ENCODE data around the gene COL16A1.

Gene COL16A1

DNA sequence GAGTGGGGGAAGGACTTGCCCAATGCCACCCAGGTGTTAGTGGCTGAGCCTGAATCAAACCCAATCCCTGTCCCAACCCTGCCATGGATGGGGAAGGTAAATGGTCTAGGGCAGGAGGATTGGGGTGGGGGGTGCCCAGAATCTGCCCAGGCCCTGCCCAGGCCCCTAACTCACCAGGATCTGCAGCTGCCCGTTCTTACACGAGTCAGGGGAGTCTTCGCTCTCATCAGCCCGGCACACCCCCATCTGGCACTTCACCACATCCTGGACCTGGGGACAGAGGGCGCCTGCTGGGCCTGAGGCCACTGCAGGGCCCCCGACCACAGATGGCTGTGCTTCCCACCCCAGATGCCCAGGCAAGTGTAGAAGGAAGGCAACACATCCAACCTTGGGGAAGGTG lies 28.5 kb upstream of the COL16A1 start:
- TF ChIP-seq, protein P1, sequence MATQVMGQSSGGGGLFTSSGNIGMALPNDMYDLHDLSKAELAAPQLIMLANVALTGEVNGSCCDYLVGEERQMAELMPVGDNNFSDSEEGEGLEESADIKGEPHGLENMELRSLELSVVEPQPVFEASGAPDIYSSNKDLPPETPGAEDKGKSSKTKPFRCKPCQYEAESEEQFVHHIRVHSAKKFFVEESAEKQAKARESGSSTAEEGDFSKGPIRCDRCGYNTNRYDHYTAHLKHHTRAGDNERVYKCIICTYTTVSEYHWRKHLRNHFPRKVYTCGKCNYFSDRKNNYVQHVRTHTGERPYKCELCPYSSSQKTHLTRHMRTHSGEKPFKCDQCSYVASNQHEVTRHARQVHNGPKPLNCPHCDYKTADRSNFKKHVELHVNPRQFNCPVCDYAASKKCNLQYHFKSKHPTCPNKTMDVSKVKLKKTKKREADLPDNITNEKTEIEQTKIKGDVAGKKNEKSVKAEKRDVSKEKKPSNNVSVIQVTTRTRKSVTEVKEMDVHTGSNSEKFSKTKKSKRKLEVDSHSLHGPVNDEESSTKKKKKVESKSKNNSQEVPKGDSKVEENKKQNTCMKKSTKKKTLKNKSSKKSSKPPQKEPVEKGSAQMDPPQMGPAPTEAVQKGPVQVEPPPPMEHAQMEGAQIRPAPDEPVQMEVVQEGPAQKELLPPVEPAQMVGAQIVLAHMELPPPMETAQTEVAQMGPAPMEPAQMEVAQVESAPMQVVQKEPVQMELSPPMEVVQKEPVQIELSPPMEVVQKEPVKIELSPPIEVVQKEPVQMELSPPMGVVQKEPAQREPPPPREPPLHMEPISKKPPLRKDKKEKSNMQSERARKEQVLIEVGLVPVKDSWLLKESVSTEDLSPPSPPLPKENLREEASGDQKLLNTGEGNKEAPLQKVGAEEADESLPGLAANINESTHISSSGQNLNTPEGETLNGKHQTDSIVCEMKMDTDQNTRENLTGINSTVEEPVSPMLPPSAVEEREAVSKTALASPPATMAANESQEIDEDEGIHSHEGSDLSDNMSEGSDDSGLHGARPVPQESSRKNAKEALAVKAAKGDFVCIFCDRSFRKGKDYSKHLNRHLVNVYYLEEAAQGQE (IDR thresholded peaks at IDR 0.05; ENCODE audit: insufficient read depth in 1 of 2, low read depth in 2 of 2, low read length in 2 of 2) = no peak
- no peak for TF ChIP-seq SIN3A (IDR thresholded peaks at IDR 0.05; ENCODE audit: borderline replicate concordance, insufficient read depth, low read length)
- no peak for TF ChIP-seq TAF1 (IDR thresholded peaks at IDR 0.05; ENCODE audit: borderline replicate concordance, insufficient read depth, low read length)
- no peak for TF ChIP-seq FOXP2 (optimal IDR thresholded peaks at IDR 0.05; ENCODE audit: borderline replicate concordance, extremely low read depth, extremely low read length, insufficient read depth)
- no peak for TF ChIP-seq POLR2AphosphoS5 (IDR thresholded peaks at IDR 0.05; ENCODE audit: low read depth, low read length)

DNA sequence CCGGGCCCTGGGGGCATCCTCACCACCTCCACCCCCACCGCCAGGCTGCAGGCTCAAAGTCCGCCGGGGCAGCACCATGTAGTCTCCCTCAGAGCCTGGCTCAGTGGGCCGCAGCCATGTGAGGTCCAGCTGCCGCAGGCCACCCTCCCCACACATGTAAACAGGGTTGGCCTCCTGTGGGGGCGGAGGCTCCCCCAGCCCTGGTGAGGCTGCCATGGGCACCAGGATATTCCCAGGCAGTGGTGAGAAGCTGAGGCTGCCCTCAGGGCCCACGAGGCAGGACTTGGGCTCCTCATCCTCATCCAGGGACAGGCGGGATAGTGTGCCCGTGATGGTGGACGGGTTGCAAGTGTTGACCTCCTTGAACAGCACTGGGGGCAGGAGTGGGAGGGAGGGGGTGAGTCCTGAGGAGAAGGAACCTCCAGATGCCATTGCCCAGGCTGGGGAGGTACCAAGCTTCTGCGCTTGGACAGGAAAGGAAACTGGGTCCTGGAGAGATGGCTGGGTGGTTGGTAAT lies 27.3 kb upstream of the COL16A1 start:
- TF ChIP-seq POLR2AphosphoS5 (IDR thresholded peaks at IDR 0.05; ENCODE audit: low read depth, low read length) (no peak), FOXP2 (optimal IDR thresholded peaks at IDR 0.05; ENCODE audit: borderline replicate concordance, extremely low read depth, extremely low read length, insufficient read depth) (no peak), TAF1 (IDR thresholded peaks at IDR 0.05; ENCODE audit: borderline replicate concordance, insufficient read depth, low read length) (no peak), SIN3A (IDR thresholded peaks at IDR 0.05; ENCODE audit: borderline replicate concordance, insufficient read depth, low read length) (no peak)
- TF ChIP-seq, protein P1 (IDR thresholded peaks at IDR 0.05; ENCODE audit: insufficient read depth in 1 of 2, low read depth in 2 of 2, low read length in 2 of 2) = no peak

DNA sequence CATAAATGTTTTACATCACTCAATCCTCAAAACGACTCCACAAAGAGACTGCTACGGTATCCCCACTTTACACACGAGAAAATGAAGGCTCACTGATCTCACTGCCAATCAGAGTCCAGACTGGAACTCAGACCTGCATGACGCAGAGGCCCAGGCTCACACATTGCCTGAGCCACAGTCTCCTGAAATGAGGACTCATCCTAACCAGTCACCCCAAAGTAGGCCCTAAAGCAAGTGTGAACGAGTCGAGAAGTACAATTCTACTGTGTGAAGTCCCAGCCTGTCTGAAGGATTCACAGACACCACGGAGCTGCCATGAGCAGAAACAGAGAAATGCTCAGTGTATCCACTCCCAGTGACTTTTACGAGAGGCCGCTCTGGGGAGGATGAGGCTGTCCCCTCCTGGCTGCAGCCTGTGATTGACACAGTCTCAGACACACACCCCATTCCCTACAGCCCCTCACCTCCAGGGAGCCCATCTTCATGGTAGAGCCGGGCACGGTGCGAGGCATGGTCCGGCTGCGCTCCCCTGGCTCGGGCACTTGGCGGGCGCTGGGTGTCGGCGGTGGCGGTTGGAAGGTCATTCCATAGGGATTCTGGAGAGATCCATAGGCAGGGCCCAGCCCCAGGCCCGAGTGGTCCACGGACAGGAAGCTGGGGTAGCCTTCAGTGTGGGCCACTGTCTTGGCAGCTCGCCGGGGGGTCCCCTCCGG lies 26.7 kb upstream of the COL16A1 start:
- TF ChIP-seq TAF1 (IDR thresholded peaks at IDR 0.05; ENCODE audit: borderline replicate concordance, insufficient read depth, low read length) = no peak
- TF ChIP-seq, protein P1 (IDR thresholded peaks at IDR 0.05; ENCODE audit: insufficient read depth in 1 of 2, low read depth in 2 of 2, low read length in 2 of 2) = no peak

DNA sequence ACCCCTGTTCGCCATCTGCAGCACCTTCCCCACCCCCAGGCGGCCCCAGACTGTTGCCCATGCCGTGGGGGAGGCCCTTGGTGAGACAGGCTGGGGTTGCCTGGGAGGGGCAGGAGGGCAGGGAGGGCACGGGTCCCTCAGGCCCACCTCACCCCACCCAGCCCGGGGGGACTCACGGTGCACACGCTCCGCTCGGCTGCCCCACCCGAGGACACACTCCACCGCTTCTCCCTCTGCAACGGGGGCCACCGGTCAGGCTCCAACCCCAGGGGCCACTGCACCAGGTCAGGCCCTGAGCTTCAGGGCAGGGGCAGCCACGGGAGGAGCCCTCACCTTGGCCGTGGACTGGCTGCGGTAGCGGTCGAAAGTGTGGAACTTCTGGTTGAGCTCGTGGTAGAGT lies 24.0 kb upstream of the COL16A1 start:
- no peak for TF ChIP-seq POLR2AphosphoS5 (IDR thresholded peaks at IDR 0.05; ENCODE audit: low read depth, low read length)
- TF ChIP-seq FOXP2 (optimal IDR thresholded peaks at IDR 0.05; ENCODE audit: borderline replicate concordance, extremely low read depth, extremely low read length, insufficient read depth) = no peak
- no peak for TF ChIP-seq SIN3A (IDR thresholded peaks at IDR 0.05; ENCODE audit: borderline replicate concordance, insufficient read depth, low read length)
- TF ChIP-seq, protein P1 (IDR thresholded peaks at IDR 0.05; ENCODE audit: insufficient read depth in 1 of 2, low read depth in 2 of 2, low read length in 2 of 2) = no peak
- TF ChIP-seq TAF1 (IDR thresholded peaks at IDR 0.05; ENCODE audit: borderline replicate concordance, insufficient read depth, low read length) = no peak
